ENCODE data around the gene CCDC201.
A peak's percentile ranks its signal among the peaks of the same experiment; 100 is the strongest.

CCDC201 gene

DNA sequence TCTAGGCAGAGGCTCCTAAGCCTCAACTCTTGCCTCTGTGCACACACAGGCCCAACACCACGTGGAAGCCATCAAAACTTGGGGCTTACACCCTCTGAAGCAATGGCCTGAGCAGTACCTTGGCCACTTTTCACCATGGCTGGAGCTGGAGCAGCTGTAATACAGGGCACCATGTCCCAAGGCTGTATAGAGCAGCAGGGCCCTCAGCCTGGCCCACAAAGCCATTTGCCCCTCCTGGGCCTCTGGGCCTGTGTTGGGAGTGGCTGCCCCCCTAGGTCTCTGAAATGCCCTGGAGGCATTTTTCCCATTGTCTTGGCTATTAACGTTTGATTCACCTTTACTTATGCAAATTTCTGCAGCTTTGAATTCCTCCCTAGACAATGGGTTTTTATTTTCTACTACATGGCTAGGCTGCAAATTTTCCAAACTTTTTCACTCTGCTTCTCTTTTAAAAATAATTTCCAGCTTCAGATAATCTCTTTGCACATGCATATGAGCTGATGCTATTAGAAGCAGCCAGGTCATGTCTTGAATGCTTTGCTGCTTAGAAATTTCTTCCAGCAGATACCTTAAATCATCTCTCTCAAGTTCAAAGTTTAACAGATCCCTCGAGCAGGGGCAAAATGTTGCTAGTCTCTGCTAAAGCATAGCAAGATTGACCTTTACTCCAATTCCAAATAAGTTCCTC, 5.7 kb upstream of the CCDC201 start:
- no peak overlapping the region for H3K4me3 ChIP-seq (ENCODE audit: low read depth, low read length)
- TF ChIP-seq, protein P1, sequence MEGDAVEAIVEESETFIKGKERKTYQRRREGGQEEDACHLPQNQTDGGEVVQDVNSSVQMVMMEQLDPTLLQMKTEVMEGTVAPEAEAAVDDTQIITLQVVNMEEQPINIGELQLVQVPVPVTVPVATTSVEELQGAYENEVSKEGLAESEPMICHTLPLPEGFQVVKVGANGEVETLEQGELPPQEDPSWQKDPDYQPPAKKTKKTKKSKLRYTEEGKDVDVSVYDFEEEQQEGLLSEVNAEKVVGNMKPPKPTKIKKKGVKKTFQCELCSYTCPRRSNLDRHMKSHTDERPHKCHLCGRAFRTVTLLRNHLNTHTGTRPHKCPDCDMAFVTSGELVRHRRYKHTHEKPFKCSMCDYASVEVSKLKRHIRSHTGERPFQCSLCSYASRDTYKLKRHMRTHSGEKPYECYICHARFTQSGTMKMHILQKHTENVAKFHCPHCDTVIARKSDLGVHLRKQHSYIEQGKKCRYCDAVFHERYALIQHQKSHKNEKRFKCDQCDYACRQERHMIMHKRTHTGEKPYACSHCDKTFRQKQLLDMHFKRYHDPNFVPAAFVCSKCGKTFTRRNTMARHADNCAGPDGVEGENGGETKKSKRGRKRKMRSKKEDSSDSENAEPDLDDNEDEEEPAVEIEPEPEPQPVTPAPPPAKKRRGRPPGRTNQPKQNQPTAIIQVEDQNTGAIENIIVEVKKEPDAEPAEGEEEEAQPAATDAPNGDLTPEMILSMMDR (IDR thresholded peaks at IDR 0.05; ENCODE audit: low read depth, low read length, missing control alignments) = no peak
- no peak for DNase-seq (ENCODE audit: low read depth)
- in situ Hi-C loops (cut with HindIII; ENCODE audit: low sequenced_read_pairs) = no loop called here

DNA sequence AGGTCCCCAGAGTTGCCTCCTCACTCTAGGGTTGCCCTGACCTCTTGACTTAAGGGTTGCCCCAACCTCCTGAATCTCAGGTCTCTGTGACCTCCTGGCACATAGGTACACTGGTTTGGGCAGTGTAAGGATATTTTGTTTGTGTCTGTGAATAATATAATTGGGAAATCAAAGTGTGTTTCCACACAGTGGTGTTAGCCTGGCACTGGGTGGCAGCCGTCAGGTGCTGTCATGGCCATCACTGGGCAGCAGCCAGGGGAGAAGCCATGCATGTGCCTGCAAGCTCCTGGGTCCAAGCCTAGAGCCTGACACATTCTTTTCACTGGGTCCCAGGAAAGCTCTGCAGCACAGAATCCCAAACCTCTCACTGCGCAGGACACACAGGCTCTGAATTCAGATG, 3.6 kb upstream of the CCDC201 start:
- in situ Hi-C loops (cut with HindIII; ENCODE audit: low sequenced_read_pairs) = no loop called here
- no peak overlapping the region for H3K4me3 ChIP-seq (ENCODE audit: low read depth, low read length)
- TF ChIP-seq, protein P1 (IDR thresholded peaks at IDR 0.05; ENCODE audit: low read depth, low read length, missing control alignments) = no peak
- no peak for DNase-seq (ENCODE audit: low read depth)

DNA sequence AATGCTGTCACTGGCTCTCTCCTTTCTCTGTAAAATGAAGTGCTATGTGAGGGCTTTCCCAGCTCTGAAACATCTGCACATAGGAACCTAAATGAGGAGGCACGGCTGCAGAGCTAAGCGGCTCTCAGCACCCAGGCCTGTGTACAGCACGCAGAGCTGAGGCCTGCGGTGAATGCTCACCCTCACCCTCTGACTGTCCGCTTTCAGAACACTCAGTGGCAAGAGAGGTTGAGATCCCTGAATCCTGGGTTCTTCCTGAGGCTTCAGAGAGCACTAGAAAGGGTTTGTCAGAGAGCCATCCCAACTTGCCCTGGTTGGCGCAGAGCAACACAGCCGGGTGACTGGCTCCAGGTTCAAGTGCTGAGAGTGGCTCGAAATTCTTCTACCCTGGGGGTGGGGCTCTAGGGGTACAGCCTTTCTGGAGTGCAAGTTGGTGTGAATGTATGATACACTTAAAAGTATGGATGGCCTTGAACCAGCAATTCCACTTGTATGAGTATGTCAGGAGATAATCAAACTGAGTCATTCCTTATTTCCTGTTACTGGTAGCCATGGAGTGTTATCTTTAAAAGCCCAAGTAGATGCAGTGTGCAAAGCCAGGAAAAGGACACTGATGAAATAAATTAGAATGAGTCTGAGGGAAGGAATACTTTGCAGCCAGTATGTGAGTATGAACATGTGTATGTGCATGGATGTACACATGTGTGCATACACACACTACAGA, 1.7 kb upstream of the CCDC201 start:
- DNase-seq (ENCODE audit: low read depth) = no peak
- in situ Hi-C loops (cut with HindIII; ENCODE audit: low sequenced_read_pairs) = no loop called here
- H3K4me3 ChIP-seq (ENCODE audit: low read depth, low read length) = no peak overlapping the region
- TF ChIP-seq, protein P1 (IDR thresholded peaks at IDR 0.05; ENCODE audit: low read depth, low read length, missing control alignments) = no peak

- DNase-seq (ENCODE audit: low read depth) = no peak
- TF ChIP-seq, protein P1 (IDR thresholded peaks at IDR 0.05; ENCODE audit: low read depth, low read length, missing control alignments) = no peak
These were observed 473 bp upstream of the CCDC201 start for GRCh38 chr7:45873355-45873754.

DNA sequence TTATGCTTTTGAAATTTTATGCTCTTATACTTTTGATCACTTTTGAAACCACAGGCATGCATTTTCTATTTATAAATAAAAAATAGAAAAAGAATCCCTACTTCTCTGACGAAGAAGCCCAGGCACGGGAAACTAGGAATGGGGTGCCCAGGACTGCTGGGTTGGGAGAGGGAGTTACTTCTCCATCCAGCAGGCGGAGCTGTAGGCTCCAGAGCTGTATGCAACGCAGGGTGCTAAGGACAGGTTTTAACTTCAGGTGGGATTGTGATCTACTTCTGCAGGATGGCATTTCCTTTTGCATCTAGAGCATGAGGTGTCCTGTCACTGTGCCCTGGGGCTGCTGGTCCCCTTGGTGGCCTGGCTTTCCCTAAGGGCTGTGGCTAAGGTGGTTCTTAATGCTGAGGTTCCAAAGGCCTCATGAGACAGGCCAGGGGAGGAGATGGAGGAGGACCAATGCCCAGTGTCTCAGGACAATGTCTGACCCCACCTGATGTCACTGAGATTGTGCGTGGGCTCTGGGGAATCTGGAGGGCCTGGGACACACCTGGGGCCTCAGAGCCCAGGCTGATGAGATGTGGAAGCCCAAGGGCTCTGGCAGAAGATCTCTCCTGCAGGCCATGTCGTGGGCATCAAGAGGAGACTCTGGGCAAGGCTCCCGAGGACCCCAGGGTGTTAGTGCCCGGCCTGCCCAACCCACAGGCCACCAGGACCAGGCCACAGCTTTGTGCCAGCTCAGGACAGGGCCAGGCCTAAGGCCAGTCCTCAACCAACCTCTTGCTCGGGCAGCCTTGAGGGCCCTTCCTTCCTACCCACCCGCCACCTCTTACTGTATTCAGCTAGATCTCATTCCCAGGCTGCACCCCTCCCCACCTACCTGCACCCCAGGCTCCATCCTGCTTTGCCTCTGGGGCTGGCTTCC, 507 bp downstream of the CCDC201 start:
- DNase-seq (ENCODE audit: low read depth) = no peak
- H3K4me3 ChIP-seq (ENCODE audit: low read depth, low read length) = no peak overlapping the region
- TF ChIP-seq, protein P1 (IDR thresholded peaks at IDR 0.05; ENCODE audit: low read depth, low read length, missing control alignments) = peak; percentile 54

More at GRCh38 chr7:45873355-45873754, 473 bp upstream of the CCDC201 start:
- in situ Hi-C loops (cut with HindIII; ENCODE audit: low sequenced_read_pairs) = no loop called here
- H3K4me3 ChIP-seq (ENCODE audit: low read depth, low read length) = no peak overlapping the region

DNA sequence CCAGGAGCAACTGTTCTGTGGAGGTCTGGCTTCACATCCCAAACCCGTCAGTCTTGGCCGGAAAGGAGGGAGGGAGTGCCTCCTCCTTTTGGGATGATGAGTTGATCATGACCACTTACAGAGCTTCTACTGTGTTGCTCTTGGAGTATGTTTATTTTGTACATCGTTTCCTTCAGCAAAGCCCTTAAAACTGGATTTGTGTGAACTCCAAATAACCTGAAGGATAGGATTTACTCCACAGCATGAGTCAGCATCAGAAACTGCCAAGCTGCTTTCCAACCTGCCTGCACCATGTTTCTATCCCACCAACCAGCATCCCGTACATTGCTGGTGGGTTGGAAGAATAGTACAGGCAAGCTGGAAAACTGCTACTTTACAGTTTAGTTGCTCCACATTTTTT, 3.5 kb downstream of the CCDC201 start:
- TF ChIP-seq, protein P1 (IDR thresholded peaks at IDR 0.05; ENCODE audit: low read depth, low read length, missing control alignments) = no peak
- DNase-seq (ENCODE audit: low read depth) = no peak
- no peak overlapping the region for H3K4me3 ChIP-seq (ENCODE audit: low read depth, low read length)
- in situ Hi-C loops (cut with HindIII; ENCODE audit: low sequenced_read_pairs) = no loop called here

More for the DNA sequence above, 507 bp downstream of the CCDC201 start:
- in situ Hi-C loops (cut with HindIII; ENCODE audit: low sequenced_read_pairs) = no loop called here
